Fibroblast of lung (primary cell): Measurements from ENCODE around the gene DKK2.

ENCODE experiments used
- EZH2 ChIP-seq: IDR thresholded peaks from 2 replicates; pipeline ENCODE4 v1.5.1; 2012; ENCODE audit warnings: low read length, control low read depth, mild to moderate bottlenecking; ENCODE audit errors: missing control alignments
- TF ChIP-seq, protein P1 (sequence below), 2 donors: IDR thresholded peaks in 1 of 2; conservative IDR thresholded peaks in 1 of 2; 1 replicate in 1 of 2; 2 replicates in 1 of 2; pipeline ENCODE4 v1.5.1; 2011 to 2012; ENCODE audit warnings: low read length in 2 of 2, control low read depth in 1 of 2, inconsistent platforms in 1 of 2, low read depth in 1 of 2, mild to moderate bottlenecking in 1 of 2

DNA sequence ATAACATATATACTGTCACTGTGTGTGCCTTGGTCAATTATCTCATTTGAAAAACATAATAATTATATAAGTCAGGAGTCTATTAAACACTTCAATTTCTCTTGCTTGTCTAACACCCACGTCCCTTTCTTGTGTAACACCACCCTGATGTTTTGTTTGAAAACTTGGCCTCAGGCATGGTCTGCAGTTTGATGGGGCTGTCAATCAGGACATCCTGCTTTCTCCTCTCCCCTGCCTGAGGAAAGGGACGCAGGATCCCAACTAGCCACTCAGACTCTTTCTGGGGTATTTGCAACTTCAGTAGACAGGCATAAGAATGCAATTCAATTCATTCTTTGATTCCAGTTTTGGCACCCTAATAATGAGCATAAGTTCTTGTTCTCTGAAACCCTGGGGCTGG, 48.8 kb downstream of the DKK2 start:
- TF ChIP-seq, protein P1, sequence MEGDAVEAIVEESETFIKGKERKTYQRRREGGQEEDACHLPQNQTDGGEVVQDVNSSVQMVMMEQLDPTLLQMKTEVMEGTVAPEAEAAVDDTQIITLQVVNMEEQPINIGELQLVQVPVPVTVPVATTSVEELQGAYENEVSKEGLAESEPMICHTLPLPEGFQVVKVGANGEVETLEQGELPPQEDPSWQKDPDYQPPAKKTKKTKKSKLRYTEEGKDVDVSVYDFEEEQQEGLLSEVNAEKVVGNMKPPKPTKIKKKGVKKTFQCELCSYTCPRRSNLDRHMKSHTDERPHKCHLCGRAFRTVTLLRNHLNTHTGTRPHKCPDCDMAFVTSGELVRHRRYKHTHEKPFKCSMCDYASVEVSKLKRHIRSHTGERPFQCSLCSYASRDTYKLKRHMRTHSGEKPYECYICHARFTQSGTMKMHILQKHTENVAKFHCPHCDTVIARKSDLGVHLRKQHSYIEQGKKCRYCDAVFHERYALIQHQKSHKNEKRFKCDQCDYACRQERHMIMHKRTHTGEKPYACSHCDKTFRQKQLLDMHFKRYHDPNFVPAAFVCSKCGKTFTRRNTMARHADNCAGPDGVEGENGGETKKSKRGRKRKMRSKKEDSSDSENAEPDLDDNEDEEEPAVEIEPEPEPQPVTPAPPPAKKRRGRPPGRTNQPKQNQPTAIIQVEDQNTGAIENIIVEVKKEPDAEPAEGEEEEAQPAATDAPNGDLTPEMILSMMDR (conservative IDR thresholded peaks at IDR 0.05 in 1 of 2, IDR thresholded peaks at IDR 0.05 in 1 of 2; ENCODE audit: low read depth in 1 of 2, low read length in 2 of 2): no peak
- no peak for TF ChIP-seq EZH2
